GM21515 (cell line): ENCODE data around the gene KBTBD13.
"Not testable (repeated sequence)": the region's sequence is repeated elsewhere in the genome, so short reads cannot be mapped to it uniquely, and the experiment has no call there.

Experiments
- ATAC-seq: cut with Tn5 transposase; IDR thresholded peaks from one replicate; pipeline ENCODE4 v1.9.1; 2021; ENCODE audit not compliant: unreplicated experiment

The KBTBD13 gene

GRCh38 chr15:65069179-65069578 lies 7.4 kb upstream of the KBTBD13 start:
- ATAC-seq = no peak

GRCh38 chr15:65069779-65070546 lies 6.6 kb upstream of the KBTBD13 start:
- no peak for ATAC-seq

- no peak for ATAC-seq
These were observed 5.2 kb upstream of the KBTBD13 start for GRCh38 chr15:65071381-65071811.

- no peak for ATAC-seq
These were observed 4.5 kb upstream of the KBTBD13 start for GRCh38 chr15:65072027-65072426.

- no peak for ATAC-seq
These were observed 3.9 kb upstream of the KBTBD13 start for GRCh38 chr15:65072617-65073016.

- not testable (repeated sequence) for ATAC-seq
These were observed 1.6 kb upstream of the KBTBD13 start for GRCh38 chr15:65074946-65075345.

GRCh38 chr15:65075607-65076395 lies 745 bp upstream of the KBTBD13 start:
- not testable (repeated sequence) for ATAC-seq

- no peak for ATAC-seq
These were observed 890 bp downstream of the KBTBD13 start for GRCh38 chr15:65077291-65077980.

- no peak for ATAC-seq
These were observed 1.4 kb downstream of the KBTBD13 start for GRCh38 chr15:65077981-65078352.

- no peak for ATAC-seq
These were observed 3.0 kb downstream of the KBTBD13 start for GRCh38 chr15:65079580-65079979.

GRCh38 chr15:65081270-65081669 lies 4.7 kb downstream of the KBTBD13 start:
- ATAC-seq = no peak

- no peak for ATAC-seq
These were observed 5.2 kb downstream of the KBTBD13 start for GRCh38 chr15:65081758-65082157.

- no peak for ATAC-seq
These were observed 5.9 kb downstream of the KBTBD13 start for GRCh38 chr15:65082303-65082953.

GRCh38 chr15:65083262-65083701 lies 6.7 kb downstream of the KBTBD13 start:
- no peak for ATAC-seq

GRCh38 chr15:65084500-65085206 lies 8.1 kb downstream of the KBTBD13 start:
- ATAC-seq = no peak

GRCh38 chr15:65085207-65085753 lies 8.7 kb downstream of the KBTBD13 start:
- no peak for ATAC-seq

- no peak for ATAC-seq
These were observed 9.6 kb downstream of the KBTBD13 start for GRCh38 chr15:65085990-65086679.

GRCh38 chr15:65086680-65087111 lies 10.2 kb downstream of the KBTBD13 start:
- ATAC-seq = no peak

GRCh38 chr15:65087411-65087810 lies 10.9 kb downstream of the KBTBD13 start:
- ATAC-seq = no peak
